IgD-negative memory B cell (primary cell): Measurements from ENCODE around the gene PAK1IP1. TPM values are rescaled to one million over a fixed set of nuclear protein-coding genes. Genes with fewer than 3 reads are reported as not detected.

ENCODE experiments used
- H3K27ac Mint-ChIP-seq, 3 donors: one replicate each; pipeline ENCODE4 v1.8.0; 2020 to 2022; ENCODE audit warnings: mild to moderate bottlenecking in 3 of 3, mixed read lengths in 3 of 3, moderate library complexity in 1 of 3
- H3K27me3 Mint-ChIP-seq: one replicate; pipeline ENCODE4 v1.8.0; 2021; ENCODE audit warnings: mixed read lengths
- H3K36me3 Mint-ChIP-seq: one replicate; pipeline ENCODE4 v1.8.0; 2020; ENCODE audit warnings: mild to moderate bottlenecking, mixed read lengths
- H3K4me1 Mint-ChIP-seq, 3 donors: one replicate each; pipeline ENCODE4 v1.8.0; 2020 to 2022; ENCODE audit warnings: mixed read lengths in 3 of 3, mild to moderate bottlenecking in 1 of 3
- H3K4me3 Mint-ChIP-seq, 4 donors: one replicate each; pipeline ENCODE4 v1.8.0; 2020 to 2022; ENCODE audit warnings: mild to moderate bottlenecking in 4 of 4, mixed read lengths in 4 of 4, moderate library complexity in 3 of 4
- H3K9me3 Mint-ChIP-seq, 3 donors: one replicate each; pipeline ENCODE4 v1.8.0; 2020 to 2021; ENCODE audit warnings: mixed read lengths in 3 of 3, mild to moderate bottlenecking in 1 of 3
- polyA plus RNA-seq: library from polyadenylated mRNA; unstranded; fragments of 300-500 nt; fragmentation: Illumina TruSeq; gene quantifications from one replicate; pipeline ENCODE4 v1.2.3, GENCODE V29; 2021

The PAK1IP1 gene
- polyA plus RNA-seq, 1 donor from 2014 or later, result 14.1 TPM

DNA sequence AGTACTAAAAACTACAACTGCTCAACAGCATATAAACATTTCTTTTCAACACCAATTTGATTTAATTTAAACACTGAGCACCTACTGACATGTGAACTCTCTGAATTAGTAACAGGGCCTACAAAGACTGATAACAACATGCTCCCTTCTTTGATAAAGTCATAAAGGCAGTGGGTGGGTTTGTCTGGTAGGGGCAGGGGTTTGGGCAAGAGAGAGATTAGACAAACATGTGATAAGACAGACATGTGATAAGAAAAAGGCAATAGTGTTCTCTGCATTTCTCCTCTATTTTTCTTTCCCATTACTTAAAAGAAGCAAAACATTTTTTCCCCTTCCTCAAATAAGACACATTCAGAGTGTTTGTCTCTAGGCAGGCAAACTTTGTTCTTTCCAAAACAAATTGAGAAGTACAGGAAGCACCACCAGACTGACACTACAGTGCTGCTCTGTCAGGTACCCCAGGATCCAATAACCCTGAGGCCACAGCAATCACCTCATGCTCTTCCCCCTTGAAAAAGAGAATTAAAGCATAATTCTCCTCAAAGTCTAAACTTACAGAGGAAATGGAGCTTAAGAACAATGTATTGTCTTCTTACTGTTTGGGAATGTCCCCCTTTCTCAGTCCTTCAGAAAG is 12.3 kb upstream of the PAK1IP1 start:
- peak overlapping the region in 1 of 3 donors; percentile 61 for H3K27ac Mint-ChIP-seq
- H3K4me1 Mint-ChIP-seq, result peaks cover 0 to 1% (median 0%) of the 10 kb centered on the region in 3 donors
- H3K27me3 Mint-ChIP-seq, result peaks cover 1% of the 10 kb centered on the region
- no peaks in the 10 kb centered on the region for H3K9me3 Mint-ChIP-seq
- H3K36me3 Mint-ChIP-seq, result peaks cover 1% of the 10 kb centered on the region
- no peak overlapping the region for H3K4me3 Mint-ChIP-seq

DNA sequence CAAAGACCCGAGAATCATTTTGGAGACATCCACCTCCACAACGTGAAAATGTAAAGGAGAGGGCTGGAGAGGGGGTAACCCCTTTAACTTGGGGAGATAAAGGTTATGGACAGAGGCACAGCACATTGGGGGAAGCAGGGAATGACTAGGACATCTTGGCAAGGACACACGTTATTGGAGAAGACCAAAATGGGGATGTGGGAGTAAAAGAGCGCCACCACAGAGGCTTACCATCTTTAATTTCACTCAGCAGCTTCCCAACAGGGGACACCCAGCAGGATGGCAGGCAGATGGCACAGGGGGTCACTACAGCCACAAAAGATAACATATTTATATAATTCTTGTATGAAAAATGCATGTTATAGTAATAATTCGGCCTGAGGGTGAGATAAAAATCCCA is 10.2 kb upstream of the PAK1IP1 start:
- H3K27me3 Mint-ChIP-seq, result peaks cover 1% of the 10 kb centered on the region
- H3K27ac Mint-ChIP-seq, result no peak overlapping the region
- no peak overlapping the region for H3K4me3 Mint-ChIP-seq
- peaks cover 1% of the 10 kb centered on the region for H3K36me3 Mint-ChIP-seq
- H3K9me3 Mint-ChIP-seq, result no peaks in the 10 kb centered on the region
- H3K4me1 Mint-ChIP-seq, result peaks cover 0 to 1% (median 0%) of the 10 kb centered on the region in 3 donors

- Mint-ChIP-seq H3K9me3 (no peaks in the 10 kb centered on the region), H3K4me3 (no peak overlapping the region), H3K27ac (no peak overlapping the region), H3K4me1 (peaks cover 0 to 1% (median 0%) of the 10 kb centered on the region in 3 donors), H3K36me3 (peaks cover 1% of the 10 kb centered on the region), H3K27me3 (peaks cover 1% of the 10 kb centered on the region)
Observed at GRCh38 chr6:10685092-10685915, 9.5 kb upstream of the PAK1IP1 start.

- Mint-ChIP-seq H3K4me3 (no peak overlapping the region), H3K4me1 (peaks cover 0 to 1% (median 0%) of the 10 kb centered on the region in 3 donors), H3K27ac (no peak overlapping the region), H3K36me3 (peaks cover 1% of the 10 kb centered on the region), H3K27me3 (peaks cover 1% of the 10 kb centered on the region), H3K9me3 (no peaks in the 10 kb centered on the region)
Observed at GRCh38 chr6:10686901-10687300, 7.9 kb upstream of the PAK1IP1 start.

DNA sequence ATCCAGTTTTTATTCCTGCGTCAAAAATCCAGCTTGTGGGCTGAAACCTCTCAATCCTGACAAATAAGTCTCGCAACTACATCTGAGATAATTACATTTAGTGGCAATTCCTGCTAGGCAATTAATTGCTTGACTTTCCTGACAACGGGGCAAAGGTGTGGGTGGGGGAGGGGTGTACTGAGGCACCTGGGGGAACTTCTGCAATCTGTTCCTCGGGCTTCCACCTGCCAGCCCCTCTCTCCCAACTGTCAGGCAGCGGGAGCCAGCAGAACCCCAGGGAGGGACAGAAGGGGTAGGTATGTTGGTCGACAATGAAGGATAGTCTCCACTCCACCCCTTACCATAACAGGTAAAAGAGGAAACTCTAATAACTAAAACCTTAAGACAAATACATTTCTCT is 7.2 kb upstream of the PAK1IP1 start:
- Mint-ChIP-seq H3K27ac (no peak overlapping the region), H3K27me3 (peaks cover 1% of the 10 kb centered on the region), H3K4me3 (no peak overlapping the region), H3K36me3 (peaks cover 1% of the 10 kb centered on the region), H3K9me3 (no peaks in the 10 kb centered on the region), H3K4me1 (peaks cover 0 to 1% (median 0%) of the 10 kb centered on the region in 3 donors)

- no peaks in the 10 kb centered on the region for H3K27me3 Mint-ChIP-seq
- H3K36me3 Mint-ChIP-seq, result no peaks in the 10 kb centered on the region
- peak overlapping the region in 1 of 3 donors; percentile 77 for H3K27ac Mint-ChIP-seq
- H3K4me1 Mint-ChIP-seq, result peaks cover 17% of the 10 kb centered on the region in 3 donors
- H3K4me3 Mint-ChIP-seq, result peak overlapping the region in 1 of 4 donors; percentile 64
- H3K9me3 Mint-ChIP-seq, result no peaks in the 10 kb centered on the region
Observed at GRCh38 chr6:10690651-10691445, 3.9 kb upstream of the PAK1IP1 start.

- Mint-ChIP-seq H3K36me3 (peaks cover 1% of the 10 kb centered on the region), H3K4me3 (peak overlapping the region; percentile 96 to 99 (median 98)), H3K27me3 (no peaks in the 10 kb centered on the region), H3K27ac (peak overlapping the region in 2 of 3 donors; percentile 87 to 100), H3K4me1 (peaks cover 19 to 27% (median 25%) of the 10 kb centered on the region in 3 donors), H3K9me3 (no peaks in the 10 kb centered on the region)
Observed at GRCh38 chr6:10692965-10693538, 1.7 kb upstream of the PAK1IP1 start.

DNA sequence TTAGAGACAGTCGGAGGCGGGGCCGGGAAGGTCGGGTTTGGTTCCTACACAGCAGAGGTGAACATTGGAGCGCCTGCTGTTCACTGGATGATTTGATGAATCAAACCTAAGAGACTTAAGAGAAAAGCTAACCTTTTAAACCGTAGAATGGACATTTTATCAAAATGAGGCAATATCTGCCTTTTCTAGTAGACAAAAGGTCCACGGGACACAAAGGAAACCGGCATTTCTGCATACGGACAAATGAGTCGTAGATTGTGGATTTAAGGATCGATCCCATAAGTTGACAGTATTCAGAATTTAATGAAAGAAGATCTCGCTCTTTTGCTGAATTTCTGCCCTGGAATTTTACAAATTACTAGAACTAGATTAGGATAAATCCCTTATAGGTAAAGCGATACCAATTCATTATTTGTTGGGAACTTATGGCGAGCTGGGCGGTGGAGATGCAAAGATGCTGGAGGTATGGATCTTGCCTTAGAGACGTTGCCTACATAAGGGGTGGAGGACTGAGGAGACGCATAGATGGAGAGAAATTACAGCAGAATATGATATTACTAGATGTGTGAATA is 400 bp downstream of the PAK1IP1 start:
- H3K27ac Mint-ChIP-seq, result peak overlapping the region; percentile 100
- peaks cover 19 to 29% (median 27%) of the 10 kb centered on the region in 3 donors for H3K4me1 Mint-ChIP-seq
- no peaks in the 10 kb centered on the region for H3K9me3 Mint-ChIP-seq
- H3K27me3 Mint-ChIP-seq, result no peaks in the 10 kb centered on the region
- H3K4me3 Mint-ChIP-seq, result peak overlapping the region; percentile 96 to 99 (median 98)
- H3K36me3 Mint-ChIP-seq, result peaks cover 3% of the 10 kb centered on the region

GRCh38 chr6:10696655-10697054 is 1.9 kb downstream of the PAK1IP1 start:
- no peaks in the 10 kb centered on the region for H3K27me3 Mint-ChIP-seq
- peaks cover 3% of the 10 kb centered on the region for H3K36me3 Mint-ChIP-seq
- H3K27ac Mint-ChIP-seq, result peak overlapping the region in 2 of 3 donors; percentile 59 to 100
- peak overlapping the region in 3 of 4 donors; percentile 52 to 78 (median 74) for H3K4me3 Mint-ChIP-seq
- H3K4me1 Mint-ChIP-seq, result peaks cover 24 to 29% (median 27%) of the 10 kb centered on the region in 3 donors
- no peaks in the 10 kb centered on the region for H3K9me3 Mint-ChIP-seq

GRCh38 chr6:10713962-10714361 is 19.2 kb downstream of the PAK1IP1 start:
- Mint-ChIP-seq H3K9me3 (peaks cover 0 to 3% (median 0%) of the 10 kb centered on the region in 3 donors), H3K4me3 (no peak overlapping the region), H3K27me3 (no peaks in the 10 kb centered on the region), H3K27ac (peak overlapping the region in 2 of 3 donors; percentile 63 to 93), H3K4me1 (no peaks in the 10 kb centered on the region), H3K36me3 (no peaks in the 10 kb centered on the region)

DNA sequence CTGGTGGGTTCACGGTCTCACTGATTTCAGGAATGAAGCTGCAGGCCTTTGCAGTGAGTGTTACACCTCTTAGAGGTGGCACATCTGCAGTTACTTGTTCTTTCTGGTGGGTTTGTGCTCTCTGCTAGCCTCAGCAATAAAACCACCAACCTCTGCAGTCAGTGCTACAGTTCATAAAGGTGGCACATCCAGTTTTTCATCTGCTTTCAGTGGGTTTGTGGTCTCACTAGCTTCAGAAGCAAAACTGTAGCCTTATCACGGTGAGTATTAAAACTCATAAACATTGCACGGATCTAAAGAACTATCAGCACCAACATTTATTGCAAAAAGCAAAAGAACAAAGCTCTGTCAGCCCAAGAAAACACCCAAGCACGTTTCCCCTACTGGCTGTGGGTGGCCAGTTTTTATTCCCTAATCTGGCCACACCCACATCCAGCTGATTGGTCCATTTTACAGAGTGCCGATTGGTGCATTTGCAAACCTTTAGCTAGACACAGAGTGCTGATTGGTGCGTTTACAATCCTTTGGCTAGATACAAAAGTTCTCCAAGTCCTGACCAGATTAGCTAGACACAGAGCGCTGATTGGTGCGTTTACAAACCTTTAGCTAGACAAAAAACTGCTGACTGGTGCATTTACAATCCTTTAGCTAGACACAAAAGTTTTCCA is 24.7 kb downstream of the PAK1IP1 start:
- Mint-ChIP-seq H3K27ac (peak overlapping the region; percentile 63 to 84 (median 71)), H3K9me3 (peaks cover 0 to 3% (median 0%) of the 10 kb centered on the region in 3 donors), H3K4me1 (peaks cover 16 to 21% (median 17%) of the 10 kb centered on the region in 3 donors), H3K36me3 (no peaks in the 10 kb centered on the region), H3K27me3 (no peaks in the 10 kb centered on the region), H3K4me3 (peak overlapping the region; percentile 76 to 95 (median 90))

GRCh38 chr6:10719964-10720264 is 25.1 kb downstream of the PAK1IP1 start:
- Mint-ChIP-seq H3K4me1 (peaks cover 17 to 21% (median 17%) of the 10 kb centered on the region in 3 donors), H3K27ac (peak overlapping the region; percentile 63 to 84 (median 71)), H3K36me3 (no peaks in the 10 kb centered on the region), H3K4me3 (peak overlapping the region; percentile 76 to 95 (median 90)), H3K27me3 (no peaks in the 10 kb centered on the region), H3K9me3 (peaks cover 0 to 3% (median 0%) of the 10 kb centered on the region in 3 donors)

DNA sequence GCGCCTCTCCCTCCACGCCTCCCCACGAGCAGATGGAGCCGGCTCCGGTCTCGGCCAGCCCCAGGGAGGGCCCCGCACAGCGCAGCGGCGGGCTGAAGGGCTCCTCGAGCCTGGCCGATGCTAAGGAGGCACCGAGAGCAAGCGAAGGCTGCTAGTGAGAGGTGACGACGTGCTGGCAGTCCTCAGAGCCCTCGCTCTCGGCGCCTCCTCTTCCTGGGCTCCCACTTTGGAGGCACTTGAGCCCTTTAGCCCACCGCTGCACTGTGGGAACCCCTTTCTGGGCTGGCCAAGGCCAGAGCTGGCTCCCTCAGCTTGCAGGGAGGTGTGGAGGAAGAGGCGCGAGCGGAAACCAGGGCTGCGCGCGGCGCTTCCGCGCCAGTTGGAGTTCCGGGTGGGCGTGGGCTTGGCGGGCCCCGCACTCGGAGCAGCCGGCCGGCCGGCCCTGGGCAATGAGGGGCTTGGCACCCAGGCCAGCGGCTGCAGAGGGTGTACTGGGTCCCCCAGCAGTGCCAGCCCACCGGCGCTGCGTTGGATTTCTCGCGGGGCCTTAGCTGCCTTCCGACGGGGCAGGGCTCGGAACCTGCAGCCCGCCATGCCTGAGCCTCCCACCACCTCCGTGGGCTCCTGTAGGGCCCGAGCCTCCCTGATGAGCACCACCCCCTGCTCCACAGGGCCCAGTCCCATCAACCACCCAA is 25.6 kb downstream of the PAK1IP1 start:
- H3K4me1 Mint-ChIP-seq, result peaks cover 17 to 21% (median 17%) of the 10 kb centered on the region in 3 donors
- H3K27me3 Mint-ChIP-seq, result no peaks in the 10 kb centered on the region
- H3K4me3 Mint-ChIP-seq, result peak overlapping the region; percentile 88 to 95 (median 90)
- peaks cover 0 to 3% (median 0%) of the 10 kb centered on the region in 3 donors for H3K9me3 Mint-ChIP-seq
- peak overlapping the region in 2 of 3 donors; percentile 64 to 65 for H3K27ac Mint-ChIP-seq
- H3K36me3 Mint-ChIP-seq, result no peaks in the 10 kb centered on the region
